Mucosa of stomach (tissue), 1 donor: ENCODE results near the gene TPSD1.
"Not testable (repeated sequence)": the region's sequence is repeated elsewhere in the genome, so short reads cannot be mapped to it uniquely, and the experiment has no call there.

Experiments
- H3K27me3 ChIP-seq: one replicate; pipeline ENCODE4 v1.7.0; 2013; ENCODE audit warnings: mild to moderate bottlenecking, low read length; ENCODE audit not compliant: control insufficient read depth, insufficient read depth
- H3K36me3 ChIP-seq: one replicate; pipeline ENCODE4 v1.7.0; 2013; ENCODE audit warnings: low read length; ENCODE audit not compliant: control insufficient read depth, insufficient read depth
- H3K4me1 ChIP-seq: one replicate; pipeline ENCODE4 v1.7.0; 2013; ENCODE audit warnings: mild to moderate bottlenecking, low read length; ENCODE audit not compliant: control insufficient read depth, insufficient read depth
- H3K4me3 ChIP-seq: one replicate; pipeline ENCODE4 v1.7.0; 2013; ENCODE audit warnings: low read length
- H3K9ac ChIP-seq: one replicate; pipeline ENCODE4 v1.7.0; 2013; ENCODE audit warnings: mild to moderate bottlenecking, low read length, moderate library complexity
- H3K9me3 ChIP-seq: one replicate; pipeline ENCODE4 v1.7.0; 2013; ENCODE audit warnings: mild to moderate bottlenecking, low read length, moderate library complexity; ENCODE audit not compliant: control insufficient read depth
- donor health status: Pancreatic carcinoma.

TPSD1 gene

DNA sequence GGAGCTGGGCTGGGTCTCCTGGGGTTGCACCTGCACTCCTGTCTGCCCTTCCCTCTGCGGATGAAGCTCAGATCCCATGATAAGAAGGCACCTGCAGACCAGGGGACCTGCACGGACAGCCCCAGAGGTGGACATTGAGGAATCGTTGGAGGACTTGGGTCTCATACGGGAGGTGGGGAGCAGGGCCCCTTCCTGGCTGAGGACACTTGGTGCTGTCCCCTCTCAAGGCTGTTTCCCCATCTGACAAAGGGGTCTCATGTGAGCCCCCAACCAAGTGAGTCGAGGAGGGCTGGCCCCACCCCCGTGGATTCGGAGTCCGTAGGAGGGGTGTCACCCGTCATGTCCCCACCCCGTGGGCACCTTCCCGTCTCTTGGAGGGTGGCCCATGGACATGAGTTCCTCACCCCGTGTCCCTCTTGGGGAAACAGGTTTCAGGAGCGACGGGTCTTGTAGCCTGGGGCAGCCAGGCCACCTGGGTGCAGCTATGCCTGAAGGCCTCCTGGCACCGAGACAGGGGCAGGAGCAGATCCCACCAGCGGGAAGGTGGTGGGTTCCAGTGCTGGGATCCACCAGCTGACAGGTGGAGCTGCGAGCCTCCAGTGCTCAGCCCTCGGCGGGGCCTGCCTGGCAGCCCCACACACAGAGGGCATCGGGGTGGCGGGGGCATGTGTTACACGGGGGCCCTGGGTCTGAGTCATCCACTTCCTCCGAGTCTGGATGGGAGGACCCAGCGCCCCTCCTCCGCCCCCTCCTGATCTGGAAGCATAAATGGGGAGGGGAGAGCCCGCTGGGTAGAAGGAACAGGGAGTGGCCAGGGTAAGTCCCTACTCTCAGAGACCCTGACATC is at the start of gene TPSD1:
TSS of gene TPSD1 (plus strand) at position 794 of the 847 bp plus-strand sequence. CDS start 212 bp downstream, outside the sequence.
- H3K4me1 ChIP-seq, H3K9me3 ChIP-seq, H3K4me3 ChIP-seq, H3K36me3 ChIP-seq, H3K9ac ChIP-seq: not testable (repeated sequence)
- H3K27me3 ChIP-seq, result peaks cover 24% of the 10 kb centered on the region

DNA sequence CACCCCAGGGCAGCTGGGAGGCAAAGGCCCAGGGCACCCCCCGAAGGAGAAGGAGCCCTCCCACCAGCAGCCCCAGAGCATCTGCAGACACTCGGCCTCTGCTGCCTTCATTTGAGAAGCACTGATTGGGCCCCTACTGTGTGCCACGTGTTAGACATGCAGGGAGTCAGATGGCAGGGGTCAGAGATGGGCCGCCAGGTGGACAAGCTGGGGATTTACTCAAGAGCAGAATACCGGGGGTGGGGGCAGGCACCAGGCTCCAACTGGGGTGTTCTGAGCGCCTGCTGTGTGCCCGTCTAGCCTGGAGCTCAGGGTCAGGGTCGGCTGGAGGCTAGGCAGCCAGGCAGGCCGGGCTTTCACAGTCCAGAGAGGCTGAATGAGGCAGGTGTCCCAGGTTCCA is 49.5 kb upstream of the TPSD1 start:
- H3K4me3 ChIP-seq, result no peak overlapping the region
- H3K4me1 ChIP-seq, result peaks cover 5% of the 10 kb centered on the region
- no peak overlapping the region for H3K9ac ChIP-seq
- H3K9me3 ChIP-seq, result no peaks in the 10 kb centered on the region
- H3K36me3 ChIP-seq, result no peaks in the 10 kb centered on the region
- no peaks in the 10 kb centered on the region for H3K27me3 ChIP-seq

DNA sequence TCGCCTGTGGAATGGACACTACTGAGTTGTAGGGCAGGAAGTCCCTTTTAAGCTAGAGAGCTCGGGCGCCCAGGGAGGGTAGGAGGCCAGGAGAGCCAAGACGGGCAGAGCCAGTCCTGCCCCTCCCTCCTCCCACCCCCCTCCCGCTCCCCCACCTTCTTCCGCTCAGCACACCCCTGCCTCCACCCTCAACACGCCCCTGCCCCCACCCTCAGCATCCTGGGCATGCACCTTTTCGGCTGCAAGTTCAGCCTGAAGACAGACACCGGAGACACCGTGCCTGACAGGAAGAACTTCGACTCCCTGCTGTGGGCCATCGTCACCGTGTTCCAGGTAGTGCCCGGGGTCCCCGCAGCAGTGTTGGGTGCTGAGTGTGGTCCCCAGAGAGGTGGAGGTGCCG is 49.1 kb upstream of the TPSD1 start:
- H3K4me3 ChIP-seq, result no peak overlapping the region
- no peaks in the 10 kb centered on the region for H3K36me3 ChIP-seq
- no peak overlapping the region for H3K9ac ChIP-seq
- no peaks in the 10 kb centered on the region for H3K27me3 ChIP-seq
- no peaks in the 10 kb centered on the region for H3K9me3 ChIP-seq
- peaks cover 5% of the 10 kb centered on the region for H3K4me1 ChIP-seq

DNA sequence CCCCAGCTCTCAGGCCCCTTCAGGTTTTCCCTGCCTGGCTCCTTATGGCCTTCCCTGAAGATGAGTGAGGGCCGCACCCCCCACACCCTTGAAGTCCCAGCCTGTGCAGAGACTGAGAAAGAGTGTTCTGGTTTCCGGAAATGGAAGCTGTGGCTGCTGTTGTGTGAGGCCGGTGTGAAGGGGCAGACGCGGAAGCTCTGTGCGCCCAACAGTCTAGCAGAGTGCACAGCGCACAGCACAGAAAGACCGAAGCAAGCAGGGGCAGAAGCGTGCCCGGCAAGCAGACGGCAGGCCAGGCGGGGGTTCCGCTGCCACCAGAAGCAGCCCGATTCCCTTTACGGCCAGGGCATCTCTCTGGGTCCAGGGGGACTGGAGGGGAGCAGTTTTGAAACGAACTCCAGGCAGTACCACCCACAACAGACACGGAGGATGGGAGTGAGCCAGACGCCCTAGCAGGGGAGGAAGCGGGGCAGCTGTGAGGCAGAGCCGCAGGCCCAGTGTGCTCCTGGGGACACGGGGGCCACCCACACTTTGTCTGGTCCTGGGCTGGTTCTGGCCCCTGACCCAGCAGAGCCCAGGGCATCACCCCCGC is 47.5 kb upstream of the TPSD1 start:
- no peaks in the 10 kb centered on the region for H3K27me3 ChIP-seq
- no peak overlapping the region for H3K9ac ChIP-seq
- peaks cover 5% of the 10 kb centered on the region for H3K4me1 ChIP-seq
- no peaks in the 10 kb centered on the region for H3K36me3 ChIP-seq
- H3K4me3 ChIP-seq, result no peak overlapping the region
- H3K9me3 ChIP-seq, result no peaks in the 10 kb centered on the region

DNA sequence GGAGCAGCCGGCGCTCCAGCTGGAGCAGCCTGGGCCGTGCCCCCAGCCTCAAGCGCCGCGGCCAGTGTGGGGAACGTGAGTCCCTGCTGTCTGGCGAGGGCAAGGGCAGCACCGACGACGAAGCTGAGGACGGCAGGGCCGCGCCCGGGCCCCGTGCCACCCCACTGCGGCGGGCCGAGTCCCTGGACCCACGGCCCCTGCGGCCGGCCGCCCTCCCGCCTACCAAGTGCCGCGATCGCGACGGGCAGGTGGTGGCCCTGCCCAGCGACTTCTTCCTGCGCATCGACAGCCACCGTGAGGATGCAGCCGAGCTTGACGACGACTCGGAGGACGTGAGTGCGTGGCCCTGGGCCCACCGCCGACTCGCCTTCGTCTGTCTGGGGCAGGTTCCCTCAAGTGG is 46.8 kb upstream of the TPSD1 start:
- Histone ChIP-seq H3K9ac (no peak overlapping the region), H3K9me3 (no peaks in the 10 kb centered on the region), H3K36me3 (no peaks in the 10 kb centered on the region), H3K4me3 (no peak overlapping the region), H3K4me1 (peaks cover 5% of the 10 kb centered on the region), H3K27me3 (no peaks in the 10 kb centered on the region)

DNA sequence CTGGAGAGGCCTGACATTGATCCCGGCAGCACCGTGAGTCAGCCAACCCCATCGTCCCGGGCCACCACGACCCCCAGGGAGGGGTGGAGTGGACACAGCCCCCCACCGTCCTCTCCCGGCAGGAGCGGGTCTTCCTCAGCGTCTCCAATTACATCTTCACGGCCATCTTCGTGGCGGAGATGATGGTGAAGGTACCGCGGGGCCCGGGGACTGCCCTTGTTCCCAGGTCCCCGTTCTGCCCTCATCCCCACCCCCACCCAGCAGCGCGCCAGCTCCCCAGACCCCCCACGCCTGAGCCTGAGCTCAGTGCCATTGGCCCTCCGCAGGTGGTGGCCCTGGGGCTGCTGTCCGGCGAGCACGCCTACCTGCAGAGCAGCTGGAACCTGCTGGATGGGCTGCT is 45.4 kb upstream of the TPSD1 start:
- no peaks in the 10 kb centered on the region for H3K36me3 ChIP-seq

DNA sequence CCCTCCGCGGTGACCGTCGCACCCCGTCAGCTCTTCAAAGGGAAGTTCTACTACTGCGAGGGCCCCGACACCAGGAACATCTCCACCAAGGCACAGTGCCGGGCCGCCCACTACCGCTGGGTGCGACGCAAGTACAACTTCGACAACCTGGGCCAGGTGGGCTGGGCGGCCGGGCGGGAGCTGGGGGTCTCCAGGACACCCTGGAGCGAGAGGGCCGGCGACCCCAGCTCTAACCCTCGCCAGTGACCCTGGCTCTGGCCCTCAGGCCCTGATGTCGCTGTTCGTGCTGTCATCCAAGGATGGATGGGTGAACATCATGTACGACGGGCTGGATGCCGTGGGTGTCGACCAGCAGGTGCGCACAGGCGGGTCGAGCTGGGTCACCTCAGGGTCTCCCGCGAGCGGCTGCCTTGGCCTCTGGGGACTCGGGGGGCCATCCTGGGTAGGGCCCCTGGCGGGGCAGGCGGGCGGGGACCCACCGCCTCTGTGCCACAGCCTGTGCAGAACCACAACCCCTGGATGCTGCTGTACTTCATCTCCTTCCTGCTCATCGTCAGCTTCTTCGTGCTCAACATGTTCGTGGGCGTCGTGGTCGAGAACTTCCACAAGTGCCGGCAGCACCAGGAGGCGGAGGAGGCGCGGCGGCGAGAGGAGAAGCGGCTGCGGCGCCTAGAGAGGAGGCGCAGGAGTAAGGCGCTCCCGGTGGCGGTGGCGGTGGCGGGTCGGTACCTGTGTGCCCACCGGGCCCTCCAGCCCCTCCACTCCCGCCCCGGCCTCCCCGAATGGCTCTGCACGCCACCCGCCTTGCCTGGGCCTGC is 44.2 kb upstream of the TPSD1 start:
- Histone ChIP-seq H3K36me3 (no peaks in the 10 kb centered on the region), H3K9ac (no peak overlapping the region)

More for the DNA sequence above, 45.4 kb upstream of the TPSD1 start:
- no peak overlapping the region for H3K9ac ChIP-seq
- H3K4me3 ChIP-seq, result no peak overlapping the region
- H3K27me3 ChIP-seq, result no peaks in the 10 kb centered on the region
- H3K9me3 ChIP-seq, result no peaks in the 10 kb centered on the region
- no peaks in the 10 kb centered on the region for H3K4me1 ChIP-seq

DNA sequence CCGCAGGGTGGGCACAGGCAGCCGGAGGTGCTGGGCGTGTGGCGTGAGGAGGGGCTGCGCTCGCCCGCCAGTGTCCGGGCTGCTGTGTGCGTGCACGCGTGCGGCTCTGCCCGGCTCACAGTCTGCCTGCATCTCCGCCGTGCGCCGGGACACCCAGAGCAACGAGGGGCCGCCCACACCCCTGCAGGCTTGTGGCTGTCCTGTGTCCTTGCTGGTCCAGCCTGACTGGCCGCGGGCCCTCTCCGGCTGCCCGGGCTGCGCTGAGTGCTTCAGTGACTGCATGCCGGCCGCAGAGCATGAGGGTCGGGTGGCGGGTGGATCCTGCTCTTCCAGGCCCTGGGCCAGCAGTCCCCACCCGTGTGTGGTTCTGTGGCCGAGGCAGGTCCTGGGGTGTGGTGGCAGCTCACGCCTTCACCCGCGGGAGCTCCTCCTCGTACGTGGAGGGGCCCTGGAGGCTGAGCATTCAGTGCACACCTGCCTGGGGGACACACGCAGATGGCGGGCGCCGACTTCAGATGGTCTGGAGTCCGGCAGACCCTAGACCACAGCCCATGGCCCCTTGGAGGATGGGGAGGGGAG is 43.2 kb upstream of the TPSD1 start:
- Histone ChIP-seq H3K27me3 (no peaks in the 10 kb centered on the region), H3K4me1 (no peaks in the 10 kb centered on the region), H3K9me3 (no peaks in the 10 kb centered on the region), H3K4me3 (no peak overlapping the region), H3K36me3 (no peaks in the 10 kb centered on the region), H3K9ac (no peak overlapping the region)

More for the DNA sequence above, 44.2 kb upstream of the TPSD1 start:
- Histone ChIP-seq H3K4me1 (no peaks in the 10 kb centered on the region), H3K27me3 (no peaks in the 10 kb centered on the region), H3K4me3 (no peak overlapping the region), H3K9me3 (no peaks in the 10 kb centered on the region)

DNA sequence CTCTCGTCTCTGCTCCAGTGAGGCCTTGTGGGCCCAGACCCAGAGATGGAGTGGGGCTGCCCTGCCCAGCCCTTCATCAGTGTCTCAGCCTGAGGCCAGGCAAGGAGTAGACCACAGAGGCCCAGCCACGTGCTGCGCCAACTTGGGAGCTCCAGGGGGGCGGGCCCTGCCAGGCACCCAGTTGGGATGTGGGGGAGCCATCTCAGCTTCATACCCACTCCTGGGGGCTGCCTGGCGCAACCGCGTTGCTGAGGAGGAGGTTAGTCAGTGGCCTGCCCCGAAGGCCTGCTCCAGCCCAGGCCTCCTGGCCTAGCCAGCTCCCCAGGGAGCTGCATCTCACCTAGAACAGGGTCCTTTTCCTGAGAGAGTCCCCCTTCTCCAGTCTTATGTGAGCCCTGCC is 42.6 kb upstream of the TPSD1 start:
- Histone ChIP-seq H3K9me3 (no peaks in the 10 kb centered on the region), H3K27me3 (no peaks in the 10 kb centered on the region), H3K4me1 (no peaks in the 10 kb centered on the region), H3K36me3 (no peaks in the 10 kb centered on the region), H3K4me3 (no peak overlapping the region), H3K9ac (no peak overlapping the region)

DNA sequence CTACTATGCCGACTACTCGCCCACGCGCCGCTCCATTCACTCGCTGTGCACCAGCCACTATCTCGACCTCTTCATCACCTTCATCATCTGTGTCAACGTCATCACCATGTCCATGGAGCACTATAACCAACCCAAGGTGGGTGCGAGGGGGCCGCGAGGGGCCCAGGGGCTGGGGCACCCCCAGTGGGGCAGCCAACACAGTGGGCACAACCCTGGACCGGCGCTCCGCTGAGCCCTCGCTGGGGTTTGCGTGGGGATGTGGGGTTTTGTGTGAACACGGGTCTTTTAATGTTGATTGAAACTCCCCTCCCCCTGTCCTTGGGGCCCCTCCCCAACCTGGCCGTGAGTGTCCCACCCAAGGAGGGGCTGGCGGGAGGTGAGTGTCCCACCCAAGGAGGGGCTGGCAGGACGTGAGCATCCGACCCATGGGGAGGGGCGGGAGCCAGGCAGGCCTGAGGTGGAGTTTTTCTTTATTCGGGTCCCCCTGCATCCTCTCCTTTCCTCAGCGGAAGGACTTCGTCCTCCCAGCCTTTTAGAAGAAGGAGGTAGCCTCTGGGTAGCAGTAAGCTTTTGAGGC is 42.0 kb upstream of the TPSD1 start:
- no peaks in the 10 kb centered on the region for H3K36me3 ChIP-seq
- no peak overlapping the region for H3K9ac ChIP-seq
- no peaks in the 10 kb centered on the region for H3K9me3 ChIP-seq
- no peak overlapping the region for H3K4me3 ChIP-seq
- no peaks in the 10 kb centered on the region for H3K4me1 ChIP-seq
- H3K27me3 ChIP-seq, result no peaks in the 10 kb centered on the region

DNA sequence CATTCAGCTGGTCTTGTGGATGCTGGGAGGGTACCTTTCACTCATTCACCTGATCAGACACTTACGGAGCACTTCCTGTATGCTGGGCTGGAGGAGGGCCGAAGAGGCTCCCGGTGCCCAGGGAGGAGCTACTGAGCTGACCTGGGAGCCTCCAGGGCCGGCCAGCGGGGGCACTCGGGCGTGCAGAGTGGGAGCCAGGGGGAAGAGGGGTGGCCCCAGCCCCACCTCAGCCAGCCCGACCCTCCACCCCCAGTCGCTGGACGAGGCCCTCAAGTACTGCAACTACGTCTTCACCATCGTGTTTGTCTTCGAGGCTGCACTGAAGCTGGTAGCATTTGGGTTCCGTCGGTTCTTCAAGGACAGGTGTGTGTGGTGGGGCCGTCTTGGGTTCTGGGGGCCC is 41.1 kb upstream of the TPSD1 start:
- no peaks in the 10 kb centered on the region for H3K9me3 ChIP-seq

More for the DNA sequence above, 41.1 kb upstream of the TPSD1 start:
- H3K9ac ChIP-seq, result no peak overlapping the region
- no peaks in the 10 kb centered on the region for H3K4me1 ChIP-seq
- no peak overlapping the region for H3K4me3 ChIP-seq
- H3K36me3 ChIP-seq, result no peaks in the 10 kb centered on the region
- H3K27me3 ChIP-seq, result no peaks in the 10 kb centered on the region
